Panc1 (cell line): Measurements from ENCODE around the gene PRR5.

ENCODE experiments used
- POLR2AphosphoS5 ChIP-seq: IDR thresholded peaks from 2 replicates; pipeline ENCODE4 v1.6.1; 2012; ENCODE audit warnings: mild to moderate bottlenecking, low read depth, low read length, moderate library complexity
- SIN3A ChIP-seq: IDR thresholded peaks from 2 replicates; pipeline ENCODE4 v1.6.1; 2012; ENCODE audit warnings: low read depth, mild to moderate bottlenecking, low read length, moderate library complexity, borderline replicate concordance; ENCODE audit not compliant: insufficient read depth
- TCF7L2 ChIP-seq: IDR thresholded peaks from 2 replicates; pipeline ENCODE4 v1.6.1; 2011; ENCODE audit warnings: mild to moderate bottlenecking, low read depth, low read length, inconsistent platforms
- TF ChIP-seq, protein P1 (sequence below): fragments of 450-650 bp; IDR thresholded peaks from 2 replicates; pipeline ENCODE4 v1.5.1; 2017; ENCODE audit warnings: mild to moderate bottlenecking
- TF ChIP-seq, protein P2 (sequence below), 2 experiments: IDR thresholded peaks; 2 replicates each; pipeline ENCODE4 v1.6.1; 2011 to 2012; ENCODE audit warnings: low read depth in 2 of 2, control low read depth in 1 of 2, low read length in 1 of 2, mild to moderate bottlenecking in 1 of 2, moderate library complexity in 1 of 2; ENCODE audit not compliant: insufficient read depth in 1 of 2

DNA sequence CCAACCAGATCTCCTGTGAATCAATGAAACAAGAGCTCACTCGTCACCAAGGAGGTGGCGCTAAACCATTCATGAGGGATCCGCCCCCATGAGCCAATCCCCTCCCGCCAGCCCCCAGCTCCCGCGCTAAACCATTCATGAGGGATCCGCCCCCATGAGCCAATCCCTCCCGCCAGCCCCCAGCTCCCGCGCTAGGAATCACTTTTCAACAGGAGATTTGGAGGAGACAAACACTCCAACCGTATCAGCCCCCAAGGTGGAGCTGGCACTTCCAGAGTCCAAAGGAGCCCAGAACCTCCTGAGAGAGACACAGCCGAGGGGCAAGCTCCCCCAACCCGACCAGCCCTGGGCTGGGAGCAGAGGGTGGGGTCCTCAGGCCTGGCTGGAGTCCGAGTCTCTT, 40.9 kb upstream of the PRR5 start:
- TF ChIP-seq TCF7L2 (no peak), POLR2AphosphoS5 (no peak), SIN3A (no peak)
- TF ChIP-seq, protein P1, sequence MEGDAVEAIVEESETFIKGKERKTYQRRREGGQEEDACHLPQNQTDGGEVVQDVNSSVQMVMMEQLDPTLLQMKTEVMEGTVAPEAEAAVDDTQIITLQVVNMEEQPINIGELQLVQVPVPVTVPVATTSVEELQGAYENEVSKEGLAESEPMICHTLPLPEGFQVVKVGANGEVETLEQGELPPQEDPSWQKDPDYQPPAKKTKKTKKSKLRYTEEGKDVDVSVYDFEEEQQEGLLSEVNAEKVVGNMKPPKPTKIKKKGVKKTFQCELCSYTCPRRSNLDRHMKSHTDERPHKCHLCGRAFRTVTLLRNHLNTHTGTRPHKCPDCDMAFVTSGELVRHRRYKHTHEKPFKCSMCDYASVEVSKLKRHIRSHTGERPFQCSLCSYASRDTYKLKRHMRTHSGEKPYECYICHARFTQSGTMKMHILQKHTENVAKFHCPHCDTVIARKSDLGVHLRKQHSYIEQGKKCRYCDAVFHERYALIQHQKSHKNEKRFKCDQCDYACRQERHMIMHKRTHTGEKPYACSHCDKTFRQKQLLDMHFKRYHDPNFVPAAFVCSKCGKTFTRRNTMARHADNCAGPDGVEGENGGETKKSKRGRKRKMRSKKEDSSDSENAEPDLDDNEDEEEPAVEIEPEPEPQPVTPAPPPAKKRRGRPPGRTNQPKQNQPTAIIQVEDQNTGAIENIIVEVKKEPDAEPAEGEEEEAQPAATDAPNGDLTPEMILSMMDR = no peak
- TF ChIP-seq, protein P2, sequence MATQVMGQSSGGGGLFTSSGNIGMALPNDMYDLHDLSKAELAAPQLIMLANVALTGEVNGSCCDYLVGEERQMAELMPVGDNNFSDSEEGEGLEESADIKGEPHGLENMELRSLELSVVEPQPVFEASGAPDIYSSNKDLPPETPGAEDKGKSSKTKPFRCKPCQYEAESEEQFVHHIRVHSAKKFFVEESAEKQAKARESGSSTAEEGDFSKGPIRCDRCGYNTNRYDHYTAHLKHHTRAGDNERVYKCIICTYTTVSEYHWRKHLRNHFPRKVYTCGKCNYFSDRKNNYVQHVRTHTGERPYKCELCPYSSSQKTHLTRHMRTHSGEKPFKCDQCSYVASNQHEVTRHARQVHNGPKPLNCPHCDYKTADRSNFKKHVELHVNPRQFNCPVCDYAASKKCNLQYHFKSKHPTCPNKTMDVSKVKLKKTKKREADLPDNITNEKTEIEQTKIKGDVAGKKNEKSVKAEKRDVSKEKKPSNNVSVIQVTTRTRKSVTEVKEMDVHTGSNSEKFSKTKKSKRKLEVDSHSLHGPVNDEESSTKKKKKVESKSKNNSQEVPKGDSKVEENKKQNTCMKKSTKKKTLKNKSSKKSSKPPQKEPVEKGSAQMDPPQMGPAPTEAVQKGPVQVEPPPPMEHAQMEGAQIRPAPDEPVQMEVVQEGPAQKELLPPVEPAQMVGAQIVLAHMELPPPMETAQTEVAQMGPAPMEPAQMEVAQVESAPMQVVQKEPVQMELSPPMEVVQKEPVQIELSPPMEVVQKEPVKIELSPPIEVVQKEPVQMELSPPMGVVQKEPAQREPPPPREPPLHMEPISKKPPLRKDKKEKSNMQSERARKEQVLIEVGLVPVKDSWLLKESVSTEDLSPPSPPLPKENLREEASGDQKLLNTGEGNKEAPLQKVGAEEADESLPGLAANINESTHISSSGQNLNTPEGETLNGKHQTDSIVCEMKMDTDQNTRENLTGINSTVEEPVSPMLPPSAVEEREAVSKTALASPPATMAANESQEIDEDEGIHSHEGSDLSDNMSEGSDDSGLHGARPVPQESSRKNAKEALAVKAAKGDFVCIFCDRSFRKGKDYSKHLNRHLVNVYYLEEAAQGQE (IDR thresholded peaks at IDR 0.05; ENCODE audit: insufficient read depth in 1 of 2, low read depth in 2 of 2, low read length in 1 of 2) = no peak
